HG03025 (cell line): ENCODE data around the gene NBPF12.
"Not testable (repeated sequence)": the region's sequence is repeated elsewhere in the genome, so short reads cannot be mapped to it uniquely, and the experiment has no call there.

Source experiments
- ATAC-seq: cut with Tn5 transposase; IDR thresholded peaks from one replicate; pipeline ENCODE4 v1.9.1; 2021; ENCODE audit warnings: mild to moderate bottlenecking, moderate library complexity; ENCODE audit not compliant: unreplicated experiment, low FRiP score

The NBPF12 gene

GRCh38 chr1:146985855-146986254, 47.7 kb downstream of the NBPF12 start:
- ATAC-seq, result not testable (repeated sequence)

- ATAC-seq, result not testable (repeated sequence)
Observed at GRCh38 chr1:146986450-146986849, 48.3 kb downstream of the NBPF12 start.

GRCh38 chr1:146987502-146987901, 49.4 kb downstream of the NBPF12 start:
- ATAC-seq, result not testable (repeated sequence)

- not testable (repeated sequence) for ATAC-seq
Observed at GRCh38 chr1:146989455-146989854, 51.3 kb downstream of the NBPF12 start.

- not testable (repeated sequence) for ATAC-seq
Observed at GRCh38 chr1:147008495-147008894, 70.4 kb downstream of the NBPF12 start.

- not testable (repeated sequence) for ATAC-seq
Observed at GRCh38 chr1:147026975-147027374, 88.9 kb downstream of the NBPF12 start.

- not testable (repeated sequence) for ATAC-seq
Observed at GRCh38 chr1:147030066-147030653, 92.0 kb downstream of the NBPF12 start.

- no peak for ATAC-seq
Observed at GRCh38 chr1:147039916-147040315, 101.8 kb downstream of the NBPF12 start.

GRCh38 chr1:147042891-147043290, 104.8 kb downstream of the NBPF12 start:
- ATAC-seq, result not testable (repeated sequence)

GRCh38 chr1:147044511-147044910, 106.4 kb downstream of the NBPF12 start:
- ATAC-seq, result not testable (repeated sequence)
